ENCODE measurements around the gene SNRPF.

The SNRPF gene

DNA sequence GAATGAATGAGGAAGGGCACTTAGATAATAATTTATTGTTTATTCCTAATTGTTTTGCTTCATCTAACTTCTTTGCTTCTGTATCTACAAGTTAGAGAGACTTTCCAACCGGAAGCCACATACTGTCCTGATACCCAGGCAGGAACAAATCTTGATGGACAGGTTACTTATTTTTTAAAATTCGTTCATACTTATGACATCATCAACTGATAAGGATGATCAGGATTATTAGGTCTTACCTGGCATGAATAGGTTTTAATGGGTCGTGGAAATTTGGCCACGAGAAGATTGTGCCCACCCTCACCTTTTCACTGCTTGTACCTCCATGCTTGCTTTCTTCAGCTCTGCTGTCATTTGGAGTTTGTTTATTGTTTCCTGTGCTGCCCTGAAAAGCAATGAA, 39.3 kb downstream of the SNRPF start:
- no peak overlapping the region for H3K4me3 ChIP-seq (ENCODE audit: low read depth, low read length)
- DNase-seq (ENCODE audit: low read depth): no peak
- no peak for TF ChIP-seq CTCF (conservative IDR thresholded peaks at IDR 0.05; ENCODE audit: low read depth, low read length)

DNA sequence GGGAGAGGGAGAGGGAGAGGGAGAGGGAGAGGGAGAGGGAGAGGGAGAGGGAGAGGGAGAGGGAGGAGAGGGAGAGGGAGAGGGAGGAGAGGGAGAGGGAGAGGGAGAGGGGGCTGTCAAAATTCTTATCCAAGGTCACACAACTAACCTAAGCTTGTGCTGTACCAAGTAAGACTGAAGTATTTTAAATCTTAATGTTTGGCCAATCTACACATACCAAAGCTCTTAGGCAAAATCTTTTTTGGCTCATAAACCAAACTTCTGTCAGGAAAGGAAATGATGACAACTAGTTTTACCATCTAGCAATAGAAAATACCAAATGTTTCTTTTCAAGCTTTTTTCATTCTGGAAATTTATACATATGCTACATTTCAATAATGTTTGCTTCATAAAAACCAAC, 49.8 kb downstream of the SNRPF start:
- DNase-seq (ENCODE audit: low read depth): peak; percentile 58
- no peak for TF ChIP-seq CTCF (conservative IDR thresholded peaks at IDR 0.05; ENCODE audit: low read depth, low read length)
- no peak overlapping the region for H3K4me3 ChIP-seq (ENCODE audit: low read depth, low read length)

DNA sequence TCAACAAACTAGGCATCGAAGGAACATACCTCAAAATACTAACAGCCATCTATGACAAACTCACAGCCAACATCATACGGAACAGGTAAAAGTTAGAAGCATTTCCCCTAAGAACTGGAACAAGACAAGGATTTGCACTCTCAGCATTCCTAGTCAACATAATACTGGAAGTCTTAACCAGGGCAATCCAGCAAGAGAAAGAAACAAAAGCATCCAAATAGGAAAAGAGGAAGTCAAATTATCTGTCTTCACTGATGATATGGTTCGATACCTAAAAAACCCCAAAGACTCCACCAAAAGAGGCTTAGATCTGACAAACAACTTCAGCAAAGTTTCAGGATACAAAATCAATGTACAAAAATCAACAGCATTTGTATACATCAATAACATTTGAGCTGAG, 51.1 kb downstream of the SNRPF start:
- DNase-seq (ENCODE audit: low read depth): no peak
- H3K4me3 ChIP-seq (ENCODE audit: low read depth, low read length): no peak overlapping the region
- no peak for TF ChIP-seq CTCF (conservative IDR thresholded peaks at IDR 0.05; ENCODE audit: low read depth, low read length)

Data from choroid plexus epithelial cell (primary cell).